ENCODE data around the gene SH3TC1. TPM values are rescaled to one million over a fixed set of nuclear protein-coding genes. Genes with fewer than 3 reads are reported as not detected.

Gene SH3TC1
- total and polyA plus RNA-seq, 2 of the 13 experiments (the other 11 are each of a cell fraction or from before 2014, with no cell fraction given) = 14.9 to 21.8 TPM

- H3K4me3 ChIP-seq (replicated peaks in 1 of 3; ENCODE audit: insufficient read depth in 1 of 3, low read depth in 2 of 3, low read length in 3 of 3) = no peak overlapping the region
- peak; percentile 35; the same call in 2 of the 3 replicates for ATAC-seq
- intact Hi-C loops (cut with micrococcal nuclease; ENCODE audit: unreplicated experiment) = no loop called here
- no peaks in the 10 kb centered on the region for H4K20me1 ChIP-seq (ENCODE audit: insufficient read depth, low read length)
- CTCF ChIA-PET (ENCODE audit: low intra/inter-chr PET ratio, low total read pairs) = no interaction called here
- DNase-seq (ENCODE audit: low spot score) = no peak
- POLR2A ChIA-PET = no interaction called here
- BruUV-seq (replicated peaks) = no TSS peak
- no peaks in the 10 kb centered on the region for H3K4me1 ChIP-seq (ENCODE audit: insufficient read depth, low read length)
- 0% methylated on average over 4 of the region's 11 CpGs for WGBS (ENCODE audit: low lambda C conversion rate)
- peaks cover 5 to 39% of the 10 kb centered on the region in 2 experiments; a peak in 3 of 5 replicates for H3K27me3 ChIP-seq (ENCODE audit: control insufficient read depth in 1 of 2, insufficient read depth in 2 of 2, low read length in 2 of 2)
- H3K9ac ChIP-seq (ENCODE audit: insufficient read depth, low read depth, low read length) = no peak overlapping the region
- no peaks in the 10 kb centered on the region for H3K79me2 ChIP-seq (ENCODE audit: insufficient read depth, low read length)
- peaks cover 5% of the 10 kb centered on the region; the same call in 1 of the 2 replicates for H3K9me3 ChIP-seq (ENCODE audit: low read length)
- no peak overlapping the region for H3K4me2 ChIP-seq (ENCODE audit: low read depth, low read length)
- H2AFZ ChIP-seq (ENCODE audit: low read length) = no peak overlapping the region
- in situ Hi-C loops (cut with HindIII; ENCODE audit: extremely low pct_ligation_motif_present, low pct_unique_long_range_greater_than_20kb) = no loop called here
- no peak for FAIRE-seq
- no peak overlapping the region for H3K27ac ChIP-seq (ENCODE audit: extremely low read length, insufficient read depth, low read length)
- no peaks in the 10 kb centered on the region for H3K36me3 ChIP-seq (replicated peaks in 1 of 2; ENCODE audit: control insufficient read depth in 1 of 2, insufficient read depth in 2 of 2, low read length in 2 of 2)
- TF ChIP-seq SMYD3 (CRISPR knock-in tag; IDR thresholded peaks at IDR 0.05) (no peak), GABPB1 (CRISPR knock-in tag; IDR thresholded peaks at IDR 0.05) (no peak), TRAFD1 (CRISPR knock-in tag; IDR thresholded peaks at IDR 0.05; ENCODE audit: borderline replicate concordance) (no peak), ZNF770 (CRISPR knock-in tag; IDR thresholded peaks at IDR 0.05) (no peak), ZKSCAN1 (IDR thresholded peaks at IDR 0.05; ENCODE audit: low read length) (no peak), ZBED4 (CRISPR knock-in tag; IDR thresholded peaks at IDR 0.05; ENCODE audit: borderline replicate concordance) (no peak), ZNF598 (CRISPR knock-in tag; IDR thresholded peaks at IDR 0.05; ENCODE audit: borderline replicate concordance) (no peak), HDAC1 (CRISPR knock-in tag; IDR thresholded peaks at IDR 0.05) (no peak), PAWR (CRISPR knock-in tag; IDR thresholded peaks at IDR 0.05; ENCODE audit: borderline replicate concordance) (no peak), RFX1 (IDR thresholded peaks at IDR 0.05) (no peak), ZNF691 (CRISPR knock-in tag; IDR thresholded peaks at IDR 0.05; ENCODE audit: borderline replicate concordance, low read depth) (no peak), ZBTB46 (CRISPR knock-in tag; IDR thresholded peaks at IDR 0.05; ENCODE audit: borderline replicate concordance) (no peak), ZNF207 (IDR thresholded peaks at IDR 0.05; ENCODE audit: borderline replicate concordance) (no peak), ZNF607 (CRISPR knock-in tag; IDR thresholded peaks at IDR 0.05; ENCODE audit: borderline replicate concordance) (no peak), ZNF557 (CRISPR knock-in tag; IDR thresholded peaks at IDR 0.05) (no peak)
These were observed 28.7 kb upstream of the SH3TC1 start for GRCh38 chr4:8170341-8170740.

All from HepG2 (cell line).